Stomach smooth muscle (tissue), 2 donors: ENCODE data around the gene NUAK1.
"Not testable (repeated sequence)": the region's sequence is repeated elsewhere in the genome, so short reads cannot be mapped to it uniquely, and the experiment has no call there.

Source experiments
- H3K27ac ChIP-seq: one replicate; pipeline ENCODE4 v1.7.0; 2013; ENCODE audit warnings: mild to moderate bottlenecking, low read length, inconsistent platforms
- H3K27me3 ChIP-seq, 2 donors: one replicate each; pipeline ENCODE4 v1.7.0; 2013; ENCODE audit warnings: low read length in 2 of 2; ENCODE audit not compliant: insufficient read depth in 2 of 2, control insufficient read depth in 1 of 2
- H3K36me3 ChIP-seq, 2 donors: one replicate each; pipeline ENCODE4 v1.7.0; 2013; ENCODE audit warnings: low read length in 2 of 2; ENCODE audit not compliant: control insufficient read depth in 2 of 2, insufficient read depth in 2 of 2
- H3K4me1 ChIP-seq: one replicate; pipeline ENCODE4 v1.7.0; 2013; ENCODE audit warnings: low read length; ENCODE audit not compliant: control insufficient read depth, insufficient read depth
- H3K4me3 ChIP-seq, 2 donors: one replicate each; pipeline ENCODE4 v1.7.0; 2013; ENCODE audit warnings: low read length in 2 of 2
- H3K9ac ChIP-seq, 2 donors: one replicate each; pipeline ENCODE4 v1.7.0; 2013; ENCODE audit warnings: low read length in 2 of 2, mild to moderate bottlenecking in 1 of 2
- H3K9me3 ChIP-seq, 2 donors: one replicate each; pipeline ENCODE4 v1.7.0; 2013; ENCODE audit warnings: low read length in 2 of 2; ENCODE audit not compliant: control insufficient read depth in 2 of 2
- donor health status: healthy.
- donor health status: Pancreatic carcinoma.

NUAK1 gene

DNA sequence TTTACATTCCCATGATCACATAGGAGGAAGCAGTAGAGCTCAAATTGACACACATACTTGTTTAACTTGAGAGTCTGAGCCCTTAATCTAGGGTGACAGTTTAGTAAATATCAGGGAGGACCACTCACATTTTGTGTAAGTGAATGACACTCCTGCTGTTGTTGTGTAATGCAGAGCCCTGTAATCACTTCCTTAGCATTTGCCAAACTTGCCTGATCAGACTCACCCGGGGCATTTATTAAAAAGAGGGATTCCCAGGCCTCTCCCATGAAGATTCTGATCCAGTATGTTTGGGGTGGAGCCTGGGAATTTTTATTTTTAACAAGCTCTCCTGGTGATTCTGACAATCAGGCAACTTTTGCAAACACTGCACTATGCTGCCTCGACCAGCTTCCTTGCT is 119.6 kb downstream of the NUAK1 start:
- Histone ChIP-seq H3K9ac (no peak overlapping the region), H3K27ac (no peak overlapping the region), H3K4me3 (no peak overlapping the region), H3K4me1 (peaks cover 3% of the 10 kb centered on the region), H3K27me3 (no peaks in the 10 kb centered on the region), H3K36me3 (no peaks in the 10 kb centered on the region), H3K9me3 (peaks cover 7 to 9% of the 10 kb centered on the region in 2 donors)

DNA sequence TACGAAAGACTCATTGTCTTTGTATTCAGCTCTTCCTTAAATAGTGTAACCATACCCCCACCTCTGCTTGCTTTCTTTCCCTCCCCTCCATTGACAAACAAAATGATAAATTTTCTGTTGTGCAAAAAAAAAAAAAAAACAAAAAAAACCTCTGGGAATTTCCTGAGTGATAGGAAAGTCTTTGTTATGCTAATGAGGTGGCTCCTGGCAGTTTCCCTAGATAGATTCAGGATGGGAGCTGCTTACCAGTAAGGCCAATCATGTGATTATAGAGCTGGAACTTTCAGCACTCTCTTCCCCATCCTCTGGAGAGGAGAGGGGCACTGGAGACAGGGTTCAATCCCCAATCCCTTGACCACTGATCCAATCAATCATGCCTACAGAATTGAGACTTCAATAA is 120.5 kb downstream of the NUAK1 start:
- H3K9me3 ChIP-seq: peaks cover 7 to 9% of the 10 kb centered on the region in 2 donors
- peaks cover 3% of the 10 kb centered on the region for H3K4me1 ChIP-seq
- no peak overlapping the region for H3K27ac ChIP-seq
- H3K4me3 ChIP-seq: no peak overlapping the region
- no peaks in the 10 kb centered on the region for H3K36me3 ChIP-seq
- no peak overlapping the region for H3K9ac ChIP-seq
- H3K27me3 ChIP-seq: no peaks in the 10 kb centered on the region

GRCh38 chr12:106016601-106017278 is 122.0 kb downstream of the NUAK1 start:
- not testable (repeated sequence) for H3K27ac ChIP-seq, H3K9me3 ChIP-seq, H3K27me3 ChIP-seq

DNA sequence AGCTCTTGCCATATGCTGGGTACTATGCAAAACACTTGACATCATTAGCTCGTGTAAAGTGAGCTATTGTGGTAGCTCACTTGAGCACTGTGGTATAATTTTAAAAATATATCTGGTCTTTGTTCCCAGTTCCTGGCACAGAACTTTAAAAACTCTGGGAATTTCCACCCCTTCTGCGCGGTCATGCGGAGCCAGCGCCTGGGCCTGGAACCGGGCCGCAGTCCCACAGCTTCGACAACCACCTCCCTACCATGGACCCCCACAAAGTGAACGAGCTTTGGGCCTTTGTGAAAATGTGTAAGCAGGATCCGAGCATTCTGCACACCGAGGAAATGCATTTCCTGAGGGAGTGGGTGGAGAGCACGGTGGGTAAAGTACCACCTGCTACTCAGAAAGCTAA is 123.1 kb downstream of the NUAK1 start:
- H3K4me3 ChIP-seq: no peak overlapping the region
- H3K4me1 ChIP-seq: peaks cover under 1% of the 10 kb centered on the region
- no peaks in the 10 kb centered on the region for H3K27me3 ChIP-seq
- H3K36me3 ChIP-seq: no peaks in the 10 kb centered on the region
- H3K27ac ChIP-seq: no peak overlapping the region
- no peak overlapping the region for H3K9ac ChIP-seq
- H3K9me3 ChIP-seq: peaks cover 7 to 9% of the 10 kb centered on the region in 2 donors

More at GRCh38 chr12:106016601-106017278, 122.0 kb downstream of the NUAK1 start:
- not testable (repeated sequence) for H3K4me3 ChIP-seq, H3K4me1 ChIP-seq, H3K36me3 ChIP-seq, H3K9ac ChIP-seq

DNA sequence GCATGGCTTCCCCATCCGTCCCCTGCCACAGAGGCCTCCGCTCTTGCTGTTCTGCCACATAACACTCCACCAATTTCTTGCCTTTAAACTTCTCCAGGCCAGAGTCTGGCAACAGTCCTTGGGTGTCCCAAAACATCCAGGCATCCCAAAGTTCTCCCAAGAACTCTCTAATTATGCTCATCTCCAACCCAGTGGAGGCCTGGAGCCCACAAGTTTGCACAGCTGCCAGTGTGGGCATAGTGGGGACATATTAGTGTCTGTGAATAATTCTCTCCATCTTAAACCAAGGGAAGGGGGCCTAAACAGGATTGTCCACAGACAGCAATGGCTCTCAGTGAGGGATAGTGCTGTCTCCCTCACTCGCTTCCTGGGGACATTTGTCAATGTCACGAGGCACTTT is 124.8 kb downstream of the NUAK1 start:
- Histone ChIP-seq H3K9ac (no peak overlapping the region), H3K9me3 (peaks cover 3 to 9% of the 10 kb centered on the region in 2 donors), H3K36me3 (no peaks in the 10 kb centered on the region), H3K27ac (no peak overlapping the region), H3K4me3 (no peak overlapping the region), H3K27me3 (no peaks in the 10 kb centered on the region), H3K4me1 (no peaks in the 10 kb centered on the region)
